ENCODE data around the gene NEK6.

DNA sequence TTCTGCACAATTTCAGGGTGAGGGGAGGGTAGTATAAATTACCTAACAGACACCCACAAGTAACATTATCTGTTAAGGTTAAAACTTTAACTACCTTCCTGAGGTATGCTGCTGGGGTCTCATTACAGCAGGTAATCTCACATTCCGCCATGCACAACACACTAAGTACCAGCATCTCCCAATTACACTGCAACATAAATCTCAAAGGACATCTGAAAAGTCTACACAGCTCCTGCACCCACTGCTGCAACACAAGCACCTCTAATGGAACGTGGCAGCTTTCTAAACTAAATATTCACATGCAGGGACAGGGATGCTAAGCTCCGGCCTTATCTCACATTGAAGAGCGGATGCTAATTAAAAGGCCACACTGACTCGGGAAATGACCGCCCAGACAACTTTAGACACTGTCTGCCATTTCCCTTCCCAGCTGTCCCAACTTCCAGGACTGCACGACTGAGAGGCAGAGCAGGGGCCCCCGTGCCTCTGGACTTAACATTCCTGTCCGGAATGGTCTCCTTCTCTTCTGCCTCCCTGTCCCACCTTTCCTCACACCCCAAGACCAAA lies 111.6 kb downstream of the NEK6 start:
- TF ChIP-seq, protein P1, sequence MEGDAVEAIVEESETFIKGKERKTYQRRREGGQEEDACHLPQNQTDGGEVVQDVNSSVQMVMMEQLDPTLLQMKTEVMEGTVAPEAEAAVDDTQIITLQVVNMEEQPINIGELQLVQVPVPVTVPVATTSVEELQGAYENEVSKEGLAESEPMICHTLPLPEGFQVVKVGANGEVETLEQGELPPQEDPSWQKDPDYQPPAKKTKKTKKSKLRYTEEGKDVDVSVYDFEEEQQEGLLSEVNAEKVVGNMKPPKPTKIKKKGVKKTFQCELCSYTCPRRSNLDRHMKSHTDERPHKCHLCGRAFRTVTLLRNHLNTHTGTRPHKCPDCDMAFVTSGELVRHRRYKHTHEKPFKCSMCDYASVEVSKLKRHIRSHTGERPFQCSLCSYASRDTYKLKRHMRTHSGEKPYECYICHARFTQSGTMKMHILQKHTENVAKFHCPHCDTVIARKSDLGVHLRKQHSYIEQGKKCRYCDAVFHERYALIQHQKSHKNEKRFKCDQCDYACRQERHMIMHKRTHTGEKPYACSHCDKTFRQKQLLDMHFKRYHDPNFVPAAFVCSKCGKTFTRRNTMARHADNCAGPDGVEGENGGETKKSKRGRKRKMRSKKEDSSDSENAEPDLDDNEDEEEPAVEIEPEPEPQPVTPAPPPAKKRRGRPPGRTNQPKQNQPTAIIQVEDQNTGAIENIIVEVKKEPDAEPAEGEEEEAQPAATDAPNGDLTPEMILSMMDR (IDR thresholded peaks at IDR 0.05; ENCODE audit: poor library complexity): no peak
- no peak for TF ChIP-seq EZH2phosphoT487 (IDR thresholded peaks at IDR 0.05; ENCODE audit: low read depth, severe bottlenecking, unreplicated experiment)

All from hepatocyte (in vitro differentiated cells).